Upper lobe of left lung (tissue), 4 donors: ENCODE results near the gene ULK1.

ENCODE experiments used
- POLR2A ChIP-seq, 4 donors: fragments of 450-650 bp; IDR thresholded peaks; one replicate each; pipeline ENCODE4 v1.5.1; 2016 to 2017; ENCODE audit warnings: antibody characterized with exemption in 4 of 4, mild to moderate bottlenecking in 2 of 4
- TF ChIP-seq, protein P1 (sequence below), 6 experiments: fragments of 450-650 bp in 4 of 6; fragments of 200-600 bp in 2 of 6; sonication (generic) in 2 of 6; IDR thresholded peaks; one replicate each; pipeline ENCODE4 v1.5.1; 2016 to 2019; ENCODE audit warnings: antibody characterized with exemption in 6 of 6

- TF ChIP-seq, protein P1, sequence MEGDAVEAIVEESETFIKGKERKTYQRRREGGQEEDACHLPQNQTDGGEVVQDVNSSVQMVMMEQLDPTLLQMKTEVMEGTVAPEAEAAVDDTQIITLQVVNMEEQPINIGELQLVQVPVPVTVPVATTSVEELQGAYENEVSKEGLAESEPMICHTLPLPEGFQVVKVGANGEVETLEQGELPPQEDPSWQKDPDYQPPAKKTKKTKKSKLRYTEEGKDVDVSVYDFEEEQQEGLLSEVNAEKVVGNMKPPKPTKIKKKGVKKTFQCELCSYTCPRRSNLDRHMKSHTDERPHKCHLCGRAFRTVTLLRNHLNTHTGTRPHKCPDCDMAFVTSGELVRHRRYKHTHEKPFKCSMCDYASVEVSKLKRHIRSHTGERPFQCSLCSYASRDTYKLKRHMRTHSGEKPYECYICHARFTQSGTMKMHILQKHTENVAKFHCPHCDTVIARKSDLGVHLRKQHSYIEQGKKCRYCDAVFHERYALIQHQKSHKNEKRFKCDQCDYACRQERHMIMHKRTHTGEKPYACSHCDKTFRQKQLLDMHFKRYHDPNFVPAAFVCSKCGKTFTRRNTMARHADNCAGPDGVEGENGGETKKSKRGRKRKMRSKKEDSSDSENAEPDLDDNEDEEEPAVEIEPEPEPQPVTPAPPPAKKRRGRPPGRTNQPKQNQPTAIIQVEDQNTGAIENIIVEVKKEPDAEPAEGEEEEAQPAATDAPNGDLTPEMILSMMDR (IDR thresholded peaks at IDR 0.05) = no peak
- no peak for TF ChIP-seq POLR2A (IDR thresholded peaks at IDR 0.05)
Observed at GRCh38 chr12:131942671-131943070, 48.2 kb downstream of the ULK1 start.
